Measurements from ENCODE around the gene SLC24A4. TPM values are rescaled to one million over a fixed set of nuclear protein-coding genes. Genes with fewer than 3 reads are reported as not detected.

Gene SLC24A4
- total RNA-seq, 1 donor from 2014 or later, result not detected

GRCh38 chr14:92497391-92497790, 174.4 kb downstream of the SLC24A4 start:
- TF ChIP-seq CTCF (IDR thresholded peaks at IDR 0.05; ENCODE audit: insufficient read depth, low read length, severe bottlenecking), result no peak
- Histone ChIP-seq H3K4me3 (ENCODE audit: low read depth, low read length) (no peak overlapping the region), H3K36me3 (ENCODE audit: control insufficient read depth, insufficient read depth, low read length) (no peaks in the 10 kb centered on the region), H3K27me3 (ENCODE audit: control insufficient read depth, insufficient read depth, low read length) (no peaks in the 10 kb centered on the region)
- FAIRE-seq, result no peak
- no peak for DNase-seq (ENCODE audit: low read depth)

GRCh38 chr14:92499234-92499633, 176.3 kb downstream of the SLC24A4 start:
- no peaks in the 10 kb centered on the region for H3K36me3 ChIP-seq (ENCODE audit: control insufficient read depth, insufficient read depth, low read length)
- DNase-seq (ENCODE audit: low read depth), result no peak
- H3K4me3 ChIP-seq (ENCODE audit: low read depth, low read length), result no peak overlapping the region
- TF ChIP-seq CTCF (IDR thresholded peaks at IDR 0.05; ENCODE audit: insufficient read depth, low read length, severe bottlenecking), result no peak
- no peak for FAIRE-seq
- H3K27me3 ChIP-seq (ENCODE audit: control insufficient read depth, insufficient read depth, low read length), result no peaks in the 10 kb centered on the region

- Histone ChIP-seq H3K4me3 (ENCODE audit: low read depth, low read length) (no peak overlapping the region), H3K27me3 (ENCODE audit: control insufficient read depth, insufficient read depth, low read length) (no peaks in the 10 kb centered on the region), H3K36me3 (ENCODE audit: control insufficient read depth, insufficient read depth, low read length) (no peaks in the 10 kb centered on the region)
- DNase-seq (ENCODE audit: low read depth) (no peak), FAIRE-seq (no peak)
- no peak for TF ChIP-seq CTCF (IDR thresholded peaks at IDR 0.05; ENCODE audit: insufficient read depth, low read length, severe bottlenecking)
Measured at GRCh38 chr14:92500491-92500941, 177.6 kb downstream of the SLC24A4 start.

- H3K36me3 ChIP-seq (ENCODE audit: control insufficient read depth, insufficient read depth, low read length), result no peaks in the 10 kb centered on the region
- no peak overlapping the region for H3K4me3 ChIP-seq (ENCODE audit: low read depth, low read length)
- DNase-seq (ENCODE audit: low read depth), result no peak
- no peak for TF ChIP-seq CTCF (IDR thresholded peaks at IDR 0.05; ENCODE audit: insufficient read depth, low read length, severe bottlenecking)
- peak; percentile 62 for FAIRE-seq
- H3K27me3 ChIP-seq (ENCODE audit: control insufficient read depth, insufficient read depth, low read length), result no peaks in the 10 kb centered on the region
Measured at GRCh38 chr14:92501891-92502351, 179.0 kb downstream of the SLC24A4 start.

- H3K36me3 ChIP-seq (ENCODE audit: control insufficient read depth, insufficient read depth, low read length), result no peaks in the 10 kb centered on the region
- no peaks in the 10 kb centered on the region for H3K27me3 ChIP-seq (ENCODE audit: control insufficient read depth, insufficient read depth, low read length)
- no peak overlapping the region for H3K4me3 ChIP-seq (ENCODE audit: low read depth, low read length)
- FAIRE-seq (peak; percentile 7), DNase-seq (ENCODE audit: low read depth) (no peak)
- TF ChIP-seq CTCF (IDR thresholded peaks at IDR 0.05; ENCODE audit: insufficient read depth, low read length, severe bottlenecking), result no peak
Measured at GRCh38 chr14:92502541-92503286, 179.7 kb downstream of the SLC24A4 start.

Measured in bronchial epithelial cell (primary cell).